ENCODE measurements around the gene HES5.

- no peak for TF ChIP-seq CTCF (IDR thresholded peaks at IDR 0.05)
- TF ChIP-seq POLR2A (IDR thresholded peaks at IDR 0.05) = no peak
These were observed 28.8 kb upstream of the HES5 start for GRCh38 chr1:2558861-2559260.
